ENCODE results near the gene BFSP2.

Gene BFSP2

DNA sequence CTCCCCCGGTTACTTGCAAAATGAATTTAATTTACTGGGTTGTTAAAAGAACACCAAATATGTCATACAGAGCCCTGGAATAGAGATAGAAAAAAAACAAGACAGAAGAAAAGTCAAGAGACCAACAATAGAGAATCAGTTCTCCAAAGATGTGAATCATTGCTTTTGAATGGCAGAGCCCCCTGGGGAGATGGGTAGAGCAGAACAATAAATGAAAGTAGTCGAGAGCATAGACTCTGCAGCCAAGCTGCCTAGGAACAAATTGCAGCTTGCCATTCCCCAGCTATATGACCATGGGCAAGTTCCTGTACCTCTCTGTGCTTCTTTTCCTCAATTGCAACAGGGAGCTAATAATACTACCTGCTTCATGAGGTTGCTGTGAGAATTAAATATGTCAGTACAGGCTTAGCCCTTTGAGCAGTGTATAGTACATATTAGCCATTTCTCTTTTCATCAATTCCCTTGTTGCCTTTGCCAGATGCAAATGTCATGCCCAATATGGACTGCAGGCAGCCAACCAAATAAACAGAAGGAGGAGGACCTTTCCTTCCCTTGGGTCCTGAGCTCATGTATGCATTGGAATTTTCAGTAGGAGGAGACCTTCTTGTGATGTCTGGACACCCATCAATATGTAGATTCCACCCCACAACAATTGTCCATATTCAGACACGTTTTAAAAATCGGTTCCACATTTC is 25.0 kb upstream of the BFSP2 start:
- TF ChIP-seq, protein P1, sequence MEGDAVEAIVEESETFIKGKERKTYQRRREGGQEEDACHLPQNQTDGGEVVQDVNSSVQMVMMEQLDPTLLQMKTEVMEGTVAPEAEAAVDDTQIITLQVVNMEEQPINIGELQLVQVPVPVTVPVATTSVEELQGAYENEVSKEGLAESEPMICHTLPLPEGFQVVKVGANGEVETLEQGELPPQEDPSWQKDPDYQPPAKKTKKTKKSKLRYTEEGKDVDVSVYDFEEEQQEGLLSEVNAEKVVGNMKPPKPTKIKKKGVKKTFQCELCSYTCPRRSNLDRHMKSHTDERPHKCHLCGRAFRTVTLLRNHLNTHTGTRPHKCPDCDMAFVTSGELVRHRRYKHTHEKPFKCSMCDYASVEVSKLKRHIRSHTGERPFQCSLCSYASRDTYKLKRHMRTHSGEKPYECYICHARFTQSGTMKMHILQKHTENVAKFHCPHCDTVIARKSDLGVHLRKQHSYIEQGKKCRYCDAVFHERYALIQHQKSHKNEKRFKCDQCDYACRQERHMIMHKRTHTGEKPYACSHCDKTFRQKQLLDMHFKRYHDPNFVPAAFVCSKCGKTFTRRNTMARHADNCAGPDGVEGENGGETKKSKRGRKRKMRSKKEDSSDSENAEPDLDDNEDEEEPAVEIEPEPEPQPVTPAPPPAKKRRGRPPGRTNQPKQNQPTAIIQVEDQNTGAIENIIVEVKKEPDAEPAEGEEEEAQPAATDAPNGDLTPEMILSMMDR (IDR thresholded peaks at IDR 0.05; ENCODE audit: borderline replicate concordance, insufficient read depth, low read depth, low read length), result no peak
- H3K4me3 ChIP-seq (ENCODE audit: low read depth, low read length), result no peak overlapping the region

- TF ChIP-seq, protein P1 (IDR thresholded peaks at IDR 0.05; ENCODE audit: borderline replicate concordance, insufficient read depth, low read depth, low read length), result no peak
- H3K4me3 ChIP-seq (ENCODE audit: low read depth, low read length), result no peak overlapping the region
Measured at GRCh38 chr3:133375403-133375745, 24.5 kb upstream of the BFSP2 start.

DNA sequence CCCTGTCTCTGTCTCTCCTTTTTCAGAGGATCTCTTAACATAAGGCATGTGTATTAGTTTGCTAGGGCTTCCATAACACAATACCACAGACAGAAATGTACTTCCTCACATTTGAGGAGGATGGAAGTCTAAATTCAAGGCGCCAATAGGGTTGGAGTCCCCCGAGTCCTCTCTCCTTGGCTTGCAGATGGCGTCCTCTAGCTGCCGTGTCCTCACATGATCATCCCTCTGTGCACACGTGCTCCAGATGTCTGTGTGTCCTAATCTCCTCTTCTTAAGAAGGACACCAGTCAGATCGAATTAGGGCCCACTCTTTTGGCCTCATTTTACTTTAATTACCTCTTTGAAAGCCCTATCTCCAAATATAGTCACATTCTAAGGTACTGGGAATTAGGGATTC is 23.0 kb upstream of the BFSP2 start:
- TF ChIP-seq, protein P1 (IDR thresholded peaks at IDR 0.05; ENCODE audit: borderline replicate concordance, insufficient read depth, low read depth, low read length), result no peak
- no peak overlapping the region for H3K4me3 ChIP-seq (ENCODE audit: low read depth, low read length)

DNA sequence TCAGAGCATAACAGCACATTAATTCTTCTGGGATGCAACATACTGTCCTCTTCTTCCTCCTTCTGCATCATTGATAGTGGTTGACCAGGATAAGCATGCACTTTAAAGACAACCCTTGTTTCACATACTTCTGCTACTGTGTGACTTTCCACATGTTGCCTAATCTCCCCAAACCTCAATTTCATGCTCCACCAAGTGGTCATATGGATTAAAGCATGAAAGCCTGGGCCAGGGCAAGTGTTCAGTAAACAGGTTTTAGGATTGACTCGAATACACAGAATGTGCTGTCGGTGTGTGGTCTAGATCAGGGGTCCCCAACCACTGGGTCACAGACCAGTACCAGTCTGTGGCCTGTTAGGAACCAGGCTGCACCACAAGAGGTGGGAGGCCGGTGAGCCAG is 22.5 kb upstream of the BFSP2 start:
- TF ChIP-seq, protein P1 (IDR thresholded peaks at IDR 0.05; ENCODE audit: borderline replicate concordance, insufficient read depth, low read depth, low read length), result peak; percentile 31; the same call in 1 of the 2 replicates
- H3K4me3 ChIP-seq (ENCODE audit: low read depth, low read length), result no peak overlapping the region

- no peak overlapping the region for H3K4me3 ChIP-seq (ENCODE audit: low read depth, low read length)
- TF ChIP-seq, protein P1 (IDR thresholded peaks at IDR 0.05; ENCODE audit: borderline replicate concordance, insufficient read depth, low read depth, low read length), result no peak
Measured at GRCh38 chr3:133379926-133380325, 19.9 kb upstream of the BFSP2 start.

DNA sequence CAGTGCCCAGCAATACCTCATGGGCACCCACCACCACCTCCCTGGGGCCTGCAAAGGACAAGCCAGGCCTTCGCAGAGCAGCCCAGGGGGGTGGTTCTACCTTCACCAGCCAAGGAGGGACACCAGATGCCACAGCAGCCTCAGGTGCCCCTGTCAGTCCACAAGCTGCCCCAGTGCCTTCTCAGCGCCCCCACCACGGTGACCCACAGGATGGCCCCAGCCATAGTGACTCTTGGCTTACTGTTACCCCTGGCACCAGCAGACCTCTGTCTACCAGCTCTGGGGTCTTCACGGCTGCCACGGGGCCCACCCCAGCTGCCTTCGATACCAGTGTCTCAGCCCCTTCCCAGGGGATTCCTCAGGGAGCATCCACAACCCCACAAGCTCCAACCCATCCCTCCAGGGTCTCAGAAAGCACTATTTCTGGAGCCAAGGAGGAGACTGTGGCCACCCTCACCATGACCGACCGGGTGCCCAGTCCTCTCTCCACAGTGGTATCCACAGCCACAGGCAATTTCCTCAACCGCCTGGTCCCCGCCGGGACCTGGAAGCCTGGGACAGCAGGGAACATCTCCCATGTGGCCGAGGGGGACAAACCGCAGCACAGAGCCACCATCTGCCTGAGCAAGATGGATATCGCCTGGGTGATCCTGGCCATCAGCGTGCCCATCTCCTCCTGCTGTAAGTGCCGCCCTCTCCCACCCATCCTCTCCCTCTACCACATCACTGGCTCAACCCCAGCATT is 19.2 kb upstream of the BFSP2 start:
- H3K4me3 ChIP-seq (ENCODE audit: low read depth, low read length), result no peak overlapping the region
- TF ChIP-seq, protein P1 (IDR thresholded peaks at IDR 0.05; ENCODE audit: borderline replicate concordance, insufficient read depth, low read depth, low read length), result no peak

All from GM12875 (cell line).